ENCODE measurements around the gene RAD54L2. TPM values are rescaled to one million over a fixed set of nuclear protein-coding genes. Genes with fewer than 3 reads are reported as not detected.

The RAD54L2 gene
- polyA plus RNA-seq, 3 donors: 3.6 to 7.3 (median 3.6) TPM

- no peak for TF ChIP-seq CTCF (IDR thresholded peaks at IDR 0.05)
- WGBS (ENCODE audit: insufficient coverage): no CpG with 5 or more reads among the region's 3 CpGs
- no peaks in the 10 kb centered on the region for H3K4me1 ChIP-seq (ENCODE audit: control insufficient read depth in 1 of 2, insufficient read depth in 2 of 2, low read length in 2 of 2)
- Mint-ChIP-seq H3K4me1 (peaks cover 7% of the 10 kb centered on the region), H3K27ac (peak overlapping the region in 1 of 7 donors; percentile 25), H3K36me3 (peaks cover 36 to 43% of the 10 kb centered on the region in 2 donors), H3K4me3 (no peak overlapping the region), H3K9me3 (no peaks in the 10 kb centered on the region), H3K27me3 (ENCODE audit: low read depth in 3 of 3) (no peaks in the 10 kb centered on the region)
- no peak overlapping the region for H3K27ac ChIP-seq (ENCODE audit: low read depth in 1 of 2, low read length in 2 of 2)
- H3K4me2 ChIP-seq (replicated peaks; ENCODE audit: extremely low read depth, low read length, poor library complexity, severe bottlenecking): no peak overlapping the region
- intact Hi-C loops (cut with micrococcal nuclease): no loop called here
- DNase-seq: no peak
- peaks cover 8 to 43% of the 10 kb centered on the region in 2 donors for H3K36me3 ChIP-seq (replicated peaks in 1 of 2; ENCODE audit: control insufficient read depth in 1 of 2, insufficient read depth in 2 of 2, low read length in 2 of 2)
- no peak overlapping the region for H3K9ac ChIP-seq (ENCODE audit: insufficient read depth, low read length, poor library complexity, severe bottlenecking)
- H3K27me3 ChIP-seq (ENCODE audit: control insufficient read depth in 2 of 2, insufficient read depth in 2 of 2, low read length in 2 of 2): no peaks in the 10 kb centered on the region
- no peak overlapping the region for H3K4me3 ChIP-seq (replicated peaks in 1 of 3; ENCODE audit: low read depth in 2 of 3, low read length in 3 of 3)
- H3K9me3 ChIP-seq (replicated peaks in 1 of 2; ENCODE audit: control insufficient read depth in 1 of 2, insufficient read depth in 1 of 2, low read length in 2 of 2): no peaks in the 10 kb centered on the region
- no peaks in the 10 kb centered on the region for H3K79me2 ChIP-seq (ENCODE audit: insufficient read depth, low read length)
- no peak overlapping the region for H2AFZ ChIP-seq (ENCODE audit: insufficient read depth, low read depth, low read length, poor library complexity, severe bottlenecking)
- H4K20me1 ChIP-seq (ENCODE audit: insufficient read depth, low read length): peaks cover 3% of the 10 kb centered on the region
Observed at GRCh38 chr3:51585871-51586270, 47.4 kb downstream of the RAD54L2 start.

Other genes starting within 250 kb of the RAD54L2 start
- 10 to 100 TPM; 14.1 to 30.2 (median 23.6) TPM for gene MANF, start 153.4 kb upstream of the RAD54L2 start, polyA plus RNA-seq
- 10 to 100 TPM in 1 of 3 donors, 1 to 10 TPM in 2; 7.1 to 10.3 (median 9.1) TPM for gene RBM15B, start 147.4 kb upstream of the RAD54L2 start, polyA plus RNA-seq
- gene DCAF1, start 38.7 kb upstream of the RAD54L2 start, polyA plus RNA-seq: 1 to 10 TPM; 2.6 to 6.6 (median 4.0) TPM
- gene TEX264, start 132.5 kb downstream of the RAD54L2 start, polyA plus RNA-seq: 100 to 1,000 TPM in 1 of 3 donors, 10 to 100 TPM in 2; 58.3 to 108 (median 80.8) TPM
- under 1 TPM in 1 of 3 donors, not detected in 2; 0.72 TPM for gene GRM2, start 168.3 kb downstream of the RAD54L2 start, polyA plus RNA-seq
- gene IQCF6, start 240.5 kb downstream of the RAD54L2 start, polyA plus RNA-seq: not detected

Data from CD14-positive monocyte (primary cell).